Measurements from ENCODE around the gene GULP1.

DNA sequence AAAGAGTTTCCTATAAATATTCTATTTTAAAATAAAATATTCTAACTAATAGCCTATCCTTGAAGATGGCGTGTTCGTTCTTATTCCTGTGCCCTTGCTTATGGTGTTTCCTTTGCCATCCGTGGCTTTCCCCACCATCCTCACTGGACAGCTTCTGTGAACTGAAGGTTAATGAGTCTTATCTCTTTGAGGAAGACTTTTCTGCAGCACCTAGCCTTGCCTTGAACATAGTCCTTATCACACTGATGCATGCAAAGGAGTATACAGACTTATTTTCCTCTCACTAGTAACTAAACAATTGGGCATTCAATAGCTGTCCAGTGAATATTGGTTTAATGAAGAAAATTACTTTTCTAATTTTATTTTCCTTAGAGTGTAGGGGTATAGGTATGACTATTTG lies 88.1 kb downstream of the GULP1 start:
- TF ChIP-seq, protein P1, sequence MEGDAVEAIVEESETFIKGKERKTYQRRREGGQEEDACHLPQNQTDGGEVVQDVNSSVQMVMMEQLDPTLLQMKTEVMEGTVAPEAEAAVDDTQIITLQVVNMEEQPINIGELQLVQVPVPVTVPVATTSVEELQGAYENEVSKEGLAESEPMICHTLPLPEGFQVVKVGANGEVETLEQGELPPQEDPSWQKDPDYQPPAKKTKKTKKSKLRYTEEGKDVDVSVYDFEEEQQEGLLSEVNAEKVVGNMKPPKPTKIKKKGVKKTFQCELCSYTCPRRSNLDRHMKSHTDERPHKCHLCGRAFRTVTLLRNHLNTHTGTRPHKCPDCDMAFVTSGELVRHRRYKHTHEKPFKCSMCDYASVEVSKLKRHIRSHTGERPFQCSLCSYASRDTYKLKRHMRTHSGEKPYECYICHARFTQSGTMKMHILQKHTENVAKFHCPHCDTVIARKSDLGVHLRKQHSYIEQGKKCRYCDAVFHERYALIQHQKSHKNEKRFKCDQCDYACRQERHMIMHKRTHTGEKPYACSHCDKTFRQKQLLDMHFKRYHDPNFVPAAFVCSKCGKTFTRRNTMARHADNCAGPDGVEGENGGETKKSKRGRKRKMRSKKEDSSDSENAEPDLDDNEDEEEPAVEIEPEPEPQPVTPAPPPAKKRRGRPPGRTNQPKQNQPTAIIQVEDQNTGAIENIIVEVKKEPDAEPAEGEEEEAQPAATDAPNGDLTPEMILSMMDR (optimal IDR thresholded peaks at IDR 0.05 in 1 of 3, IDR thresholded peaks at IDR 0.05 in 1 of 3, conservative IDR thresholded peaks at IDR 0.05 in 1 of 3; ENCODE audit: extremely low read depth in 1 of 3, insufficient read depth in 2 of 3, low read length in 3 of 3): no peak
- no peak for TF ChIP-seq EZH2 (IDR thresholded peaks at IDR 0.05; ENCODE audit: low read length)
